ENCODE measurements around the gene C1orf74. TPM values are rescaled to one million over a fixed set of nuclear protein-coding genes. Genes with fewer than 3 reads are reported as not detected.

The C1orf74 gene
- total RNA-seq, 2 experiments from 2014 or later: 0.63 to 0.67 TPM

DNA sequence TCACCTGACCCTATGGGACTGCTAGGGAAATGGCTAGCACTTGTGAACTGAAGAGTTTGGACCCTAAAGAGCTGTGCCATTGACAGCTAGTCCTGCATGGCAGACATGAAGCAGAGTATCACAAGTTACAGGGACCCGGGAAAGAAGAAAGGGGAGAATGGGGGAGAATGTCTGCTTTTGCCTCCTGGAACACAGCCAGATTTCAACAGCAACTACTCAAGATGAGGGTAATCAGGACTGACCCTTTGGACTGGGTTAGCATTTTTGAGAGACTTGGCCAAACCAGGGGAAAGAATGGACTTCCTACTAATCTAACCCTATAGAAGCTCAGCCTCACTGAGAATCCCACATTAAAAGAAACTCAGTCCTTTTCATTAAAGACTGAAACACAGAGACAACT, 34.7 kb upstream of the C1orf74 start:
- ChIA-PET CTCF (interaction anchor here (1.6 kb wide), 1 partner anchor 8 kb away, joined by 3 read pairs; no protein-coding TSS in a partner anchor), POLR2A (interaction anchor here (2.1 kb wide), 1 partner anchor 9 kb away, joined by 4 read pairs; the partner anchor contains the start of gene UTP25)
- Histone ChIP-seq H3K27ac (ENCODE audit: low read depth in 1 of 2, low read length in 2 of 2) (no peak overlapping the region), H3K27me3 (ENCODE audit: control insufficient read depth in 1 of 2, insufficient read depth in 2 of 2, low read length in 2 of 2) (peaks cover 5 to 7% of the 10 kb centered on the region in 2 experiments), H3K4me3 (ENCODE audit: low read length) (no peak overlapping the region), H3K36me3 (ENCODE audit: insufficient read depth, low read length) (no peaks in the 10 kb centered on the region), H3K9me3 (ENCODE audit: control insufficient read depth in 1 of 2, insufficient read depth in 1 of 2, low read length in 2 of 2) (no peaks in the 10 kb centered on the region), H3K4me1 (ENCODE audit: insufficient read depth, low read length) (peaks cover 10% of the 10 kb centered on the region)
- peaks cover 21% of the 10 kb centered on the region for H3K4me1 Mint-ChIP-seq (ENCODE audit: low read depth)
- DNase-seq: no peak
- TF ChIP-seq, protein P1, sequence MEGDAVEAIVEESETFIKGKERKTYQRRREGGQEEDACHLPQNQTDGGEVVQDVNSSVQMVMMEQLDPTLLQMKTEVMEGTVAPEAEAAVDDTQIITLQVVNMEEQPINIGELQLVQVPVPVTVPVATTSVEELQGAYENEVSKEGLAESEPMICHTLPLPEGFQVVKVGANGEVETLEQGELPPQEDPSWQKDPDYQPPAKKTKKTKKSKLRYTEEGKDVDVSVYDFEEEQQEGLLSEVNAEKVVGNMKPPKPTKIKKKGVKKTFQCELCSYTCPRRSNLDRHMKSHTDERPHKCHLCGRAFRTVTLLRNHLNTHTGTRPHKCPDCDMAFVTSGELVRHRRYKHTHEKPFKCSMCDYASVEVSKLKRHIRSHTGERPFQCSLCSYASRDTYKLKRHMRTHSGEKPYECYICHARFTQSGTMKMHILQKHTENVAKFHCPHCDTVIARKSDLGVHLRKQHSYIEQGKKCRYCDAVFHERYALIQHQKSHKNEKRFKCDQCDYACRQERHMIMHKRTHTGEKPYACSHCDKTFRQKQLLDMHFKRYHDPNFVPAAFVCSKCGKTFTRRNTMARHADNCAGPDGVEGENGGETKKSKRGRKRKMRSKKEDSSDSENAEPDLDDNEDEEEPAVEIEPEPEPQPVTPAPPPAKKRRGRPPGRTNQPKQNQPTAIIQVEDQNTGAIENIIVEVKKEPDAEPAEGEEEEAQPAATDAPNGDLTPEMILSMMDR (IDR thresholded peaks at IDR 0.05): no peak
- intact Hi-C loops (cut with DNase I, micrococcal nuclease): no loop called here
- no peaks in the 10 kb centered on the region for H3K9me3 Mint-ChIP-seq
- H3K4me3 Mint-ChIP-seq: no peak overlapping the region
- no peaks in the 10 kb centered on the region for H3K36me3 Mint-ChIP-seq (ENCODE audit: low read depth)
- no peak overlapping the region for H3K27ac Mint-ChIP-seq
- no peak for ATAC-seq (ENCODE audit: poor library complexity)
- H3K27me3 Mint-ChIP-seq: peaks cover 19% of the 10 kb centered on the region

DNA sequence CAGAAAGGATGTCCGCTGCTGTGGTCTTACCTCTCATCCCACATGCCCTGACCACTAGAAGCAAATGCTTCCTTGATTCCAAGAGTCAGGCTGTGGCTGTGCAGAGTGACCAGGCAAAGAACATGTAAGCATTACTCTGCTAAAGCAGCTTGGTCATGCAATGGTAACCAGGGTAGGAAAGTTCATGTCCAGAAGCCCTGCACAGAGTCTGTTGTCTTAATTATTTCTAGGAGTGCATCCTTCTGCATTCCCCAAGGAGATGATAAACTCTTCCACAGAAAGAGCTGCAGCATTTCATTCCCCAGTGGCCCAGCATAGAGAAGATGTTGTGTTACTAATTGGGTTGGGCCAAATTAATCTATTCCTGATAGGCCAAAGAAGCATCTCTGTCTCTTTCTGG, 33.3 kb upstream of the C1orf74 start:
- DNase-seq (no peak), ATAC-seq (ENCODE audit: poor library complexity) (no peak)
- H3K9me3 Mint-ChIP-seq: no peaks in the 10 kb centered on the region
- H3K27ac ChIP-seq (ENCODE audit: low read depth in 1 of 2, low read length in 2 of 2): no peak overlapping the region
- peaks cover 5 to 7% of the 10 kb centered on the region in 2 experiments for H3K27me3 ChIP-seq (ENCODE audit: control insufficient read depth in 1 of 2, insufficient read depth in 2 of 2, low read length in 2 of 2)
- H3K4me1 Mint-ChIP-seq (ENCODE audit: low read depth): peaks cover 12% of the 10 kb centered on the region
- peaks cover 13% of the 10 kb centered on the region for H3K27me3 Mint-ChIP-seq
- H3K4me3 Mint-ChIP-seq: no peak overlapping the region
- TF ChIP-seq, protein P1 (IDR thresholded peaks at IDR 0.05): no peak
- no peak overlapping the region for H3K4me3 ChIP-seq (ENCODE audit: low read length)
- H3K9me3 ChIP-seq (ENCODE audit: control insufficient read depth in 1 of 2, insufficient read depth in 1 of 2, low read length in 2 of 2): no peaks in the 10 kb centered on the region
- intact Hi-C loops (cut with DNase I, micrococcal nuclease): no loop called here
- CTCF ChIA-PET: interaction anchor here (1.3 kb wide), 1 partner anchor 42 kb away, joined by 3 read pairs; no protein-coding TSS in a partner anchor
- peaks cover 6% of the 10 kb centered on the region for H3K4me1 ChIP-seq (ENCODE audit: insufficient read depth, low read length)
- H3K36me3 Mint-ChIP-seq (ENCODE audit: low read depth): no peaks in the 10 kb centered on the region
- POLR2A ChIA-PET: interaction anchor here (0.8 to 2.1 kb wide), 2 partner anchors 10 to 33 kb away, joined by 3 to 4 read pairs; partner anchors contain the start of genes C1orf74 and UTP25
- H3K36me3 ChIP-seq (ENCODE audit: insufficient read depth, low read length): no peaks in the 10 kb centered on the region
- H3K27ac Mint-ChIP-seq: no peak overlapping the region

DNA sequence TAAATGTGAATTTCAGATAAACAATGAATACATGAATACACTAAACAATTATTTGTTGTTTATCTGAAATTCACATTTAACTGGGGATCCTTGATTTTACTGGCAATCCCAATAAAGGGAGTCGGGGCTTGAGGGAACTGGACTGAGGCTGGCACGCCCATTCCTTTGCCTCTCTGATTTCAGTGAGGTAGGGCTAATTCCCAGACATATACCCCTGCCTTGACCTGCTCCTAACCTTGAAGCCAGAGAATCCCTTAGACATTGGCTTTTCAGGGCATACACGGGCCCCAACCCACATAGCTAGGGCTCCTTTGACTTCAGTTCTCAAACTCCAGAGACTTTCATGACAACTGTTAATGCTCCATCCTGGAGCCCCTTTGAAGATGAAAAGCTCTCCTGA, 32.6 kb upstream of the C1orf74 start:
- intact Hi-C loops (cut with DNase I, micrococcal nuclease): no loop called here
- no peaks in the 10 kb centered on the region for H3K36me3 ChIP-seq (ENCODE audit: insufficient read depth, low read length)
- DNase-seq (no peak), ATAC-seq (ENCODE audit: poor library complexity) (no peak)
- H3K27me3 ChIP-seq (ENCODE audit: control insufficient read depth in 1 of 2, insufficient read depth in 2 of 2, low read length in 2 of 2): peaks cover 5 to 7% of the 10 kb centered on the region in 2 experiments
- TF ChIP-seq, protein P1 (IDR thresholded peaks at IDR 0.05): no peak
- Mint-ChIP-seq H3K27me3 (peaks cover 10% of the 10 kb centered on the region), H3K4me3 (no peak overlapping the region), H3K9me3 (no peaks in the 10 kb centered on the region), H3K27ac (no peak overlapping the region), H3K4me1 (ENCODE audit: low read depth) (peaks cover 10% of the 10 kb centered on the region), H3K36me3 (ENCODE audit: low read depth) (no peaks in the 10 kb centered on the region)
- ChIA-PET CTCF (interaction anchor here (1.3 kb wide), 1 partner anchor 43 kb away, joined by 3 read pairs; no protein-coding TSS in a partner anchor), POLR2A (no interaction called here)
- peaks cover 5% of the 10 kb centered on the region for H3K4me1 ChIP-seq (ENCODE audit: insufficient read depth, low read length)
- H3K4me3 ChIP-seq (ENCODE audit: low read length): no peak overlapping the region
- H3K27ac ChIP-seq (ENCODE audit: low read depth in 1 of 2, low read length in 2 of 2): no peak overlapping the region
- no peaks in the 10 kb centered on the region for H3K9me3 ChIP-seq (ENCODE audit: control insufficient read depth in 1 of 2, insufficient read depth in 1 of 2, low read length in 2 of 2)

Data from CD4-positive, alpha-beta T cell (primary cell).